ENCODE measurements around the gene TRMT1. TPM values are rescaled to one million over a fixed set of nuclear protein-coding genes. Genes with fewer than 3 reads are reported as not detected.

TRMT1 gene
- polyA plus RNA-seq, 3 donors = 14.5 to 94.7 (median 14.5) TPM

- WGBS (ENCODE audit: insufficient coverage) = 74% methylated on average over 17 of the region's 20 CpGs
- no peak for DNase-seq
- H3K4me1 ChIP-seq (ENCODE audit: control insufficient read depth in 1 of 2, insufficient read depth in 2 of 2, low read length in 2 of 2) = no peaks in the 10 kb centered on the region
- no peak overlapping the region for H3K4me2 ChIP-seq (replicated peaks; ENCODE audit: extremely low read depth, low read length, poor library complexity, severe bottlenecking)
- peaks cover 2% of the 10 kb centered on the region for H3K4me1 Mint-ChIP-seq
- H3K79me2 ChIP-seq (ENCODE audit: insufficient read depth, low read length) = no peaks in the 10 kb centered on the region
- H3K9me3 ChIP-seq (replicated peaks in 1 of 2; ENCODE audit: control insufficient read depth in 1 of 2, insufficient read depth in 1 of 2, low read length in 2 of 2) = no peaks in the 10 kb centered on the region
- intact Hi-C loops (cut with micrococcal nuclease) = no loop called here
- no peaks in the 10 kb centered on the region for H3K27me3 ChIP-seq (ENCODE audit: control insufficient read depth in 2 of 2, insufficient read depth in 2 of 2, low read length in 2 of 2)
- no peak overlapping the region for H3K4me3 ChIP-seq (replicated peaks in 1 of 3; ENCODE audit: low read depth in 2 of 3, low read length in 3 of 3)
- H3K9me3 Mint-ChIP-seq = no peaks in the 10 kb centered on the region
- peaks cover 2 to 4% of the 10 kb centered on the region in 2 donors for H3K36me3 Mint-ChIP-seq
- peaks cover 0 to 4% (median 2%) of the 10 kb centered on the region in 3 donors for H3K27me3 Mint-ChIP-seq (ENCODE audit: low read depth in 3 of 3)
- no peak overlapping the region for H3K27ac Mint-ChIP-seq
- H3K36me3 ChIP-seq (replicated peaks in 1 of 2; ENCODE audit: control insufficient read depth in 1 of 2, insufficient read depth in 2 of 2, low read length in 2 of 2) = no peaks in the 10 kb centered on the region
- no peak overlapping the region for H3K4me3 Mint-ChIP-seq
- no peak overlapping the region for H2AFZ ChIP-seq (ENCODE audit: insufficient read depth, low read depth, low read length, poor library complexity, severe bottlenecking)
- no peak overlapping the region for H3K27ac ChIP-seq (ENCODE audit: low read depth in 1 of 2, low read length in 2 of 2)
- TF ChIP-seq CTCF (IDR thresholded peaks at IDR 0.05) = no peak
- no peak overlapping the region for H3K9ac ChIP-seq (ENCODE audit: insufficient read depth, low read length, poor library complexity, severe bottlenecking)
- no peaks in the 10 kb centered on the region for H4K20me1 ChIP-seq (ENCODE audit: insufficient read depth, low read length)
Observed at GRCh38 chr19:13069415-13070359, 46.9 kb downstream of the TRMT1 start.

- Mint-ChIP-seq H3K27me3 (ENCODE audit: low read depth in 3 of 3) (peaks cover 2 to 4% (median 2%) of the 10 kb centered on the region in 3 donors), H3K9me3 (no peaks in the 10 kb centered on the region), H3K36me3 (no peaks in the 10 kb centered on the region), H3K27ac (no peak overlapping the region), H3K4me3 (no peak overlapping the region), H3K4me1 (peaks cover 2% of the 10 kb centered on the region)
- Histone ChIP-seq H4K20me1 (ENCODE audit: insufficient read depth, low read length) (no peaks in the 10 kb centered on the region), H3K4me2 (replicated peaks; ENCODE audit: extremely low read depth, low read length, poor library complexity, severe bottlenecking) (no peak overlapping the region), H3K4me3 (replicated peaks in 1 of 3; ENCODE audit: low read depth in 2 of 3, low read length in 3 of 3) (no peak overlapping the region), H3K9me3 (replicated peaks in 1 of 2; ENCODE audit: control insufficient read depth in 1 of 2, insufficient read depth in 1 of 2, low read length in 2 of 2) (no peaks in the 10 kb centered on the region), H2AFZ (ENCODE audit: insufficient read depth, low read depth, low read length, poor library complexity, severe bottlenecking) (no peak overlapping the region), H3K27ac (ENCODE audit: low read depth in 1 of 2, low read length in 2 of 2) (no peak overlapping the region), H3K27me3 (ENCODE audit: control insufficient read depth in 2 of 2, insufficient read depth in 2 of 2, low read length in 2 of 2) (no peaks in the 10 kb centered on the region), H3K4me1 (ENCODE audit: control insufficient read depth in 1 of 2, insufficient read depth in 2 of 2, low read length in 2 of 2) (no peaks in the 10 kb centered on the region), H3K79me2 (ENCODE audit: insufficient read depth, low read length) (no peaks in the 10 kb centered on the region), H3K36me3 (replicated peaks in 1 of 2; ENCODE audit: control insufficient read depth in 1 of 2, insufficient read depth in 2 of 2, low read length in 2 of 2) (no peaks in the 10 kb centered on the region), H3K9ac (ENCODE audit: insufficient read depth, low read length, poor library complexity, severe bottlenecking) (no peak overlapping the region)
- WGBS (ENCODE audit: insufficient coverage) = 75% methylated on average over 6 of the region's 6 CpGs
- DNase-seq = no peak
- TF ChIP-seq CTCF (IDR thresholded peaks at IDR 0.05) = no peak
- intact Hi-C loops (cut with micrococcal nuclease) = no loop called here
Observed at GRCh38 chr19:13068085-13068846, 48.3 kb downstream of the TRMT1 start.

Measured in CD14-positive monocyte (primary cell).